Measurements from ENCODE around the gene PRELP. TPM values are rescaled to one million over a fixed set of nuclear protein-coding genes. Genes with fewer than 3 reads are reported as not detected.
A peak's percentile ranks its signal among the peaks of the same experiment; 100 is the strongest.

Gene PRELP
- polyA plus RNA-seq, 1 experiment, result 3.9 TPM

- H3K4me3 ChIP-seq (ENCODE audit: low read depth, low read length), result no peak overlapping the region
- no peaks in the 10 kb centered on the region for H3K27me3 ChIP-seq (ENCODE audit: control insufficient read depth, insufficient read depth, low read length)
- TF ChIP-seq, protein P1, sequence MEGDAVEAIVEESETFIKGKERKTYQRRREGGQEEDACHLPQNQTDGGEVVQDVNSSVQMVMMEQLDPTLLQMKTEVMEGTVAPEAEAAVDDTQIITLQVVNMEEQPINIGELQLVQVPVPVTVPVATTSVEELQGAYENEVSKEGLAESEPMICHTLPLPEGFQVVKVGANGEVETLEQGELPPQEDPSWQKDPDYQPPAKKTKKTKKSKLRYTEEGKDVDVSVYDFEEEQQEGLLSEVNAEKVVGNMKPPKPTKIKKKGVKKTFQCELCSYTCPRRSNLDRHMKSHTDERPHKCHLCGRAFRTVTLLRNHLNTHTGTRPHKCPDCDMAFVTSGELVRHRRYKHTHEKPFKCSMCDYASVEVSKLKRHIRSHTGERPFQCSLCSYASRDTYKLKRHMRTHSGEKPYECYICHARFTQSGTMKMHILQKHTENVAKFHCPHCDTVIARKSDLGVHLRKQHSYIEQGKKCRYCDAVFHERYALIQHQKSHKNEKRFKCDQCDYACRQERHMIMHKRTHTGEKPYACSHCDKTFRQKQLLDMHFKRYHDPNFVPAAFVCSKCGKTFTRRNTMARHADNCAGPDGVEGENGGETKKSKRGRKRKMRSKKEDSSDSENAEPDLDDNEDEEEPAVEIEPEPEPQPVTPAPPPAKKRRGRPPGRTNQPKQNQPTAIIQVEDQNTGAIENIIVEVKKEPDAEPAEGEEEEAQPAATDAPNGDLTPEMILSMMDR (IDR thresholded peaks at IDR 0.05; ENCODE audit: insufficient read depth, low read depth, low read length), result peak; percentile 74
- DNase-seq (ENCODE audit: low read depth), result no peak
- H3K36me3 ChIP-seq (ENCODE audit: control insufficient read depth, insufficient read depth, low read length), result no peaks in the 10 kb centered on the region
- POLR2A ChIA-PET, result no interaction called here
- CTCF ChIA-PET, result interaction anchor here (0.6 to 7.0 kb wide), 41 partner anchors 9 to 360 kb away, joined by 3 to 92 read pairs (median 4); partner anchors contain the start of genes ATP2B4 and OPTC
These were observed 29.0 kb downstream of the PRELP start for GRCh38 chr1:203504400-203505250.

DNA sequence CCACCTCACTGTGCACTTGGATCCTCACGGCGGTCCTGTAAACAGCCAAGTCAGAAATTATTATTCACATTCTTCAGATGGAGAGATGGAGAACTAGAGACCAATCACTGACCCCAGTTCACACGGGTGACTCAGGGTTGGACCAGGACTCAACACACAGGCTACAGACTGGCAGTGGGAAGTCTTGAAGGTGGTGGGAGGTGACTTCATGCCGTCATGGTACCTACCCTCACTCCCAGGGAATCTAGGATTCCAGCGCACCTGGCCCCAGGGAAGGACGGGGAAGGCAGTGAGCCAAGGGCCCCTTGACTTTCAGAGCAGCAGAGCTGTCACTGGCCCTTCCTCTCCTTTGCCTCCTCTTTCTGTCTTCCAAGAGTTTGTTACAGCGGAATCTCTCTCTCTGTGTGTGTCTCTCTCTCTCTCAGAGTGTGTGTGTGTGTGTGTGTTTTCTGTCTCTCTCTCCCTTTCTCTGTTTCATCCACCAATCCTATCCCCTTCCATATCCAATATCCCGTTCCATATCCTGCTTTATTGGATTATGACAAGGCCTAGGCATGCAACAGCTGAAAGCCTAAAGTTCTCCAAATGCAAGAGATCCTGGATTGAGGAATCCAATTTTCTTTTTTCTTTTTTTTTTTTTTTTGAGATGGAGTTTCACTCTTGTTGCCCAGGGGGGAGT, 30.1 kb downstream of the PRELP start:
- POLR2A ChIA-PET, result no interaction called here
- no peak for DNase-seq (ENCODE audit: low read depth)
- H3K4me3 ChIP-seq (ENCODE audit: low read depth, low read length), result no peak overlapping the region

DNA sequence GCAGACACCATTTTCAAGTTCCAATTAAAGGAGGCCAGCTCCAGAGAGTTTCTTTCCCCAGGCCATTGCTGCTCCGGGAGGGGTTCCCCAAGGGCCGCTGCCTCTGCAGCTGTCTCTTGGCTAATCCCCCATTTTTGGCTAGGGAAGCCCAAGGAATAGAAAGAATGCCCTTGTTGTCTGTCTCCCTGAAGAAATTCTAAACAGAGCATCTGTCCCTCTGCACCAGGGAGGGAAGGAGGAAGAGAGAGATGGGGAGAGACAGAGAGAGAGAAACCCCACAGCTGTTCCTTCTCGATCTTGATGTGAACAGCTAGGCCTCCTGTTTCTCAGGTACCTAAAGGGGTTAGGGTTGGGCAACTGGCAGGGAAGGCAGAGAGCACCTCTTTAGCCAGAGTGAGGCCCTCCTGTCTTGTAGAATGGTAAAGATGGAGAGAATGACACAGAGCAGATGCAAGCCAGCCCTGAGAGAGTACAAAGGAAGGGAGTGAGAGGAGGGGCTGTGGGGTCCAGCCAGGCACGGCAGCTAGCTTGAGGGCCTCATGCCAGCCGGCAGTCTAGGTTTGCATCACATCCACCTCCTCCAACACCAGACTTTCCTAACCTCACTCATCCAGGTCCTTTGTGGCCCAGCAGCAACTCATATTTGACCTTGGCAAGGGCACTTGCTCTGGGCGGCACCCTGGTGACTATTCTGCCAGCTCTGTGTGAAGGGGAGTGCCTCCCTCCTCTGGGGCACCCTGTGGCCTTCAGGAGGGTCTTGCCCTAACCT, 31.4 kb downstream of the PRELP start:
- Histone ChIP-seq H3K27me3 (ENCODE audit: control insufficient read depth, insufficient read depth, low read length) (no peaks in the 10 kb centered on the region), H3K4me3 (ENCODE audit: low read depth, low read length) (no peak overlapping the region), H3K36me3 (ENCODE audit: control insufficient read depth, insufficient read depth, low read length) (no peaks in the 10 kb centered on the region)
- TF ChIP-seq, protein P1 (IDR thresholded peaks at IDR 0.05; ENCODE audit: insufficient read depth, low read depth, low read length), result no peak
- DNase-seq (ENCODE audit: low read depth), result no peak
- ChIA-PET POLR2A (no interaction called here), CTCF (interaction anchor here (0.8 to 7.0 kb wide), 11 partner anchors 12 to 205 kb away, joined by 3 to 92 read pairs (median 4); partner anchors contain the start of gene OPTC)

More for the DNA sequence above, 30.1 kb downstream of the PRELP start:
- H3K36me3 ChIP-seq (ENCODE audit: control insufficient read depth, insufficient read depth, low read length), result no peaks in the 10 kb centered on the region
- H3K27me3 ChIP-seq (ENCODE audit: control insufficient read depth, insufficient read depth, low read length), result no peaks in the 10 kb centered on the region
- TF ChIP-seq, protein P1 (IDR thresholded peaks at IDR 0.05; ENCODE audit: insufficient read depth, low read depth, low read length), result no peak
- CTCF ChIA-PET, result interaction anchor here (0.7 to 7.0 kb wide), 18 partner anchors 8 to 352 kb away, joined by 3 to 92 read pairs (median 5); partner anchors contain the start of genes ATP2B4 and OPTC

DNA sequence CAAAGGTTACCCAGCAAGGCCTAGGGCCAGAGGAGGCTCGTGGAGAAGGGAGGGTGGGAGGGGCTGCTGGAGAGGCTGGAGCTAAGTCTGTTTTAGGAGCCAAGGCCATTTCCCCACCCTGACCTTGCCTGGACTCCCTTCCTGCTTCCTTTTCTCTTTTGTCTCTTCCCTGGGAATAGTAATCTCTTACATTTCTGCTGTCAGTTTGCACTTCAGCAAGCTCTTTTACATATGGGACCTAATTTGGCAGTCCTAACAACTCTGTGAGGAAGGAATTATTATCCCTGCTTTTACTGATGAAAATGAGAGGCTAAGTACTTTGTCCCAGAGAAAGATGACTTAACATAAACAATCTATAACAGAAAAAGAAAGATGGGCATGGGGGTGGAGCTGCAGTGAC, 32.2 kb downstream of the PRELP start:
- Histone ChIP-seq H3K4me3 (ENCODE audit: low read depth, low read length) (no peak overlapping the region), H3K36me3 (ENCODE audit: control insufficient read depth, insufficient read depth, low read length) (no peaks in the 10 kb centered on the region), H3K27me3 (ENCODE audit: control insufficient read depth, insufficient read depth, low read length) (no peaks in the 10 kb centered on the region)
- CTCF ChIA-PET, result interaction anchor here (0.9 to 7.0 kb wide), 11 partner anchors 13 to 204 kb away, joined by 3 to 92 read pairs (median 3); partner anchors contain the start of gene OPTC
- TF ChIP-seq, protein P1 (IDR thresholded peaks at IDR 0.05; ENCODE audit: insufficient read depth, low read depth, low read length), result no peak
- DNase-seq (ENCODE audit: low read depth), result no peak
- POLR2A ChIA-PET, result no interaction called here
